Measurements from ENCODE around the gene PTGFRN. TPM values are rescaled to one million over a fixed set of nuclear protein-coding genes. Genes with fewer than 3 reads are reported as not detected.

Gene PTGFRN
- total and polyA plus RNA-seq, 2 of the 4 experiments (the other 2 are of a cell fraction), result 0.90 to 1.1 TPM

DNA sequence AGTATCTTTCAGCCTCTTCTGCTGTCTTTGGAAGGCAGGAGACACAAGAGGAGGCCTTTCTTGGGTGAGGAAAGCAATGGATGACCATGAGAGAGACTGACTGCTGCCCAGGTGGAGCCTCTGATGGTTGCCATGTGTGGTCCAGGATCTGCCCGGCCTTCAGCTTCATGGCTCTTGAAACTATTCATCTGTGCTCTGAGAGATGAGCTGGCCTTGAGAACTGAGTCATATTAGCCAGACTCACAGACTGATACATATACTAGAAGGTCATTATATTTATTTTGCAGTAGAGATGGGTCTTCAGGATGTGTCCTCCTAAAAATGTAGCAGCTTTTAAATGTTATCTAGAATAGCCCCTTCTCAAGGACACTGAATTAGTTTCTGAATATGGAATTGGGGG lies 33.7 kb downstream of the PTGFRN start:
- POLR2A ChIA-PET (ENCODE audit: unreplicated experiment), result no interaction called here
- Histone ChIP-seq H3K36me3 (ENCODE audit: control insufficient read depth, insufficient read depth, low read length) (no peaks in the 10 kb centered on the region), H3K27ac (ENCODE audit: insufficient read depth, low read length) (no peak overlapping the region), H3K14ac (replicated peaks; ENCODE audit: low read depth, low read length) (no peak overlapping the region), H3K23ac (ENCODE audit: low read depth, low read length) (no peak overlapping the region), H2AK5ac (ENCODE audit: low read depth, low read length) (no peak overlapping the region), H3K56ac (ENCODE audit: extremely low read depth, insufficient read depth, low read length) (no peak overlapping the region), H2BK5ac (ENCODE audit: low read depth, low read length, poor library complexity, severe bottlenecking) (no peak overlapping the region), H3K4me3 (ENCODE audit: insufficient read depth, low read depth, low read length) (no peak overlapping the region), H3K9ac (ENCODE audit: low read depth, low read length) (no peak overlapping the region), H3K9me1 (ENCODE audit: insufficient read depth, low read length) (no peaks in the 10 kb centered on the region), H4K8ac (ENCODE audit: low read depth in 2 of 2, low read length in 2 of 2) (no peak overlapping the region), H3K4me1 (ENCODE audit: control insufficient read depth, insufficient read depth, low read length) (no peaks in the 10 kb centered on the region), H4K5ac (ENCODE audit: low read depth, low read length) (no peak overlapping the region), H3K18ac (ENCODE audit: low read depth, low read length) (no peak overlapping the region), H3K27me3 (ENCODE audit: control insufficient read depth, insufficient read depth, low read length) (0 out of 2 replicates have a peak, but pooled peaks cover 2% of the 10 kb centered on the region), H2BK120ac (ENCODE audit: low read depth, low read length) (no peak overlapping the region), H3K4me2 (ENCODE audit: low read depth, low read length) (no peak overlapping the region), H3K79me1 (ENCODE audit: low read depth in 1 of 2, low read length in 2 of 2) (no peaks in the 10 kb centered on the region), H4K91ac (ENCODE audit: insufficient read depth, low read depth, low read length) (no peak overlapping the region), H2AFZ (replicated peaks; ENCODE audit: low read length, poor library complexity) (no peak overlapping the region), H3K9me3 (ENCODE audit: control insufficient read depth, insufficient read depth, low read length) (no peaks in the 10 kb centered on the region), H4K20me1 (ENCODE audit: insufficient read depth, low read length) (no peaks in the 10 kb centered on the region), H2BK15ac (ENCODE audit: low read depth, low read length) (no peak overlapping the region), H2BK20ac (ENCODE audit: low read depth, low read length) (no peak overlapping the region), H3K4ac (ENCODE audit: low read depth, low read length) (no peak overlapping the region), H2AK9ac (replicated peaks; ENCODE audit: low read depth, low read length, poor library complexity) (no peak overlapping the region)
- CTCF ChIA-PET, result no interaction called here
- DNase-seq, result no peak
- ATAC-seq (ENCODE audit: low read depth), result no peak
- TF ChIP-seq MAZ (IDR thresholded peaks at IDR 0.05; ENCODE audit: borderline replicate concordance, low read depth, low read length), result no peak
- TF ChIP-seq, protein P1, sequence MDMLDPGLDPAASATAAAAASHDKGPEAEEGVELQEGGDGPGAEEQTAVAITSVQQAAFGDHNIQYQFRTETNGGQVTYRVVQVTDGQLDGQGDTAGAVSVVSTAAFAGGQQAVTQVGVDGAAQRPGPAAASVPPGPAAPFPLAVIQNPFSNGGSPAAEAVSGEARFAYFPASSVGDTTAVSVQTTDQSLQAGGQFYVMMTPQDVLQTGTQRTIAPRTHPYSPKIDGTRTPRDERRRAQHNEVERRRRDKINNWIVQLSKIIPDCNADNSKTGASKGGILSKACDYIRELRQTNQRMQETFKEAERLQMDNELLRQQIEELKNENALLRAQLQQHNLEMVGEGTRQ (IDR thresholded peaks at IDR 0.05; ENCODE audit: low read depth, low read length), result no peak
- TF ChIP-seq, protein P2, sequence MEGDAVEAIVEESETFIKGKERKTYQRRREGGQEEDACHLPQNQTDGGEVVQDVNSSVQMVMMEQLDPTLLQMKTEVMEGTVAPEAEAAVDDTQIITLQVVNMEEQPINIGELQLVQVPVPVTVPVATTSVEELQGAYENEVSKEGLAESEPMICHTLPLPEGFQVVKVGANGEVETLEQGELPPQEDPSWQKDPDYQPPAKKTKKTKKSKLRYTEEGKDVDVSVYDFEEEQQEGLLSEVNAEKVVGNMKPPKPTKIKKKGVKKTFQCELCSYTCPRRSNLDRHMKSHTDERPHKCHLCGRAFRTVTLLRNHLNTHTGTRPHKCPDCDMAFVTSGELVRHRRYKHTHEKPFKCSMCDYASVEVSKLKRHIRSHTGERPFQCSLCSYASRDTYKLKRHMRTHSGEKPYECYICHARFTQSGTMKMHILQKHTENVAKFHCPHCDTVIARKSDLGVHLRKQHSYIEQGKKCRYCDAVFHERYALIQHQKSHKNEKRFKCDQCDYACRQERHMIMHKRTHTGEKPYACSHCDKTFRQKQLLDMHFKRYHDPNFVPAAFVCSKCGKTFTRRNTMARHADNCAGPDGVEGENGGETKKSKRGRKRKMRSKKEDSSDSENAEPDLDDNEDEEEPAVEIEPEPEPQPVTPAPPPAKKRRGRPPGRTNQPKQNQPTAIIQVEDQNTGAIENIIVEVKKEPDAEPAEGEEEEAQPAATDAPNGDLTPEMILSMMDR (conservative IDR thresholded peaks at IDR 0.05; ENCODE audit: low read depth, low read length), result no peak
- TF ChIP-seq SMC3 (IDR thresholded peaks at IDR 0.05; ENCODE audit: low read depth, low read length), result no peak
- no peak for TF ChIP-seq POLR2A (IDR thresholded peaks at IDR 0.05; ENCODE audit: low read depth, low read length)
- no peak for TF ChIP-seq RFX5 (IDR thresholded peaks at IDR 0.05; ENCODE audit: low read depth, low read length)
- TF ChIP-seq BHLHE40 (IDR thresholded peaks at IDR 0.05; ENCODE audit: low read depth, low read length), result no peak
- TF ChIP-seq RAD21 (IDR thresholded peaks at IDR 0.05; ENCODE audit: low read length), result no peak
- TF ChIP-seq CEBPB (IDR thresholded peaks at IDR 0.05; ENCODE audit: low read depth, low read length), result no peak
- TF ChIP-seq, protein P3, sequence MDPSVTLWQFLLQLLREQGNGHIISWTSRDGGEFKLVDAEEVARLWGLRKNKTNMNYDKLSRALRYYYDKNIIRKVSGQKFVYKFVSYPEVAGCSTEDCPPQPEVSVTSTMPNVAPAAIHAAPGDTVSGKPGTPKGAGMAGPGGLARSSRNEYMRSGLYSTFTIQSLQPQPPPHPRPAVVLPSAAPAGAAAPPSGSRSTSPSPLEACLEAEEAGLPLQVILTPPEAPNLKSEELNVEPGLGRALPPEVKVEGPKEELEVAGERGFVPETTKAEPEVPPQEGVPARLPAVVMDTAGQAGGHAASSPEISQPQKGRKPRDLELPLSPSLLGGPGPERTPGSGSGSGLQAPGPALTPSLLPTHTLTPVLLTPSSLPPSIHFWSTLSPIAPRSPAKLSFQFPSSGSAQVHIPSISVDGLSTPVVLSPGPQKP (IDR thresholded peaks at IDR 0.05; ENCODE audit: borderline replicate concordance, low read depth, low read length), result no peak
- TF ChIP-seq NFE2L2 (IDR thresholded peaks at IDR 0.05; ENCODE audit: low read depth, low read length), result no peak
- no peak for TF ChIP-seq RCOR1 (IDR thresholded peaks at IDR 0.05; ENCODE audit: insufficient replicate concordance, low read length)
- BruUV-seq (replicated peaks), result no TSS peak
- intact Hi-C loops (cut with micrococcal nuclease), result no loop called here
- WGBS, 2 experiments (ENCODE audit: extremely low coverage in 2 of 2, insufficient read length in 1 of 2), result no CpG with 5 or more reads among the region's 1 CpG
- in situ Hi-C loops (cut with MboI; ENCODE audit: low sequenced_read_pairs), result no loop called here
- dilution Hi-C loops (cut with HindIII; ENCODE audit: low sequenced_read_pairs, unreplicated experiment), result no loop called here
